Cardiac septum (tissue), 1 donor: ENCODE data around the gene OR4D5. TPM values are rescaled to one million over a fixed set of nuclear protein-coding genes. Genes with fewer than 3 reads are reported as not detected.

ENCODE experiments used
- total RNA-seq: library from RNA; stranded (reverse); fragmentation: NEBNext Ultra II Directional; extraction: Animal tissue kit (Norgen Biotek cat#: 25700); gene quantifications from one replicate; pipeline ENCODE4 v1.2.1, GENCODE V29; 2021
- donor health status: DM: no; HTN: no; CAD: no.

Gene OR4D5
- total RNA-seq, 1 donor from 2014 or later: not detected

Other genes starting within 250 kb of the OR4D5 start
- 6.2 TPM for gene ZNF202, start 198.0 kb upstream of the OR4D5 start, total RNA-seq
- not detected for gene OR6X1, start 185.1 kb upstream of the OR4D5 start, total RNA-seq
- not detected for gene OR6M1, start 133.3 kb upstream of the OR4D5 start, total RNA-seq
- gene TMEM225, start 53.9 kb upstream of the OR4D5 start, total RNA-seq: not detected
- gene OR8D4, start 37.5 kb upstream of the OR4D5 start, total RNA-seq: not detected
- not detected for gene OR6T1, start 4.2 kb downstream of the OR4D5 start, total RNA-seq
- gene OR10S1, start 38.2 kb downstream of the OR4D5 start, total RNA-seq: not detected
- gene OR10G6, start 55.5 kb downstream of the OR4D5 start, total RNA-seq: not detected
- gene OR10G4, start 73.4 kb downstream of the OR4D5 start, total RNA-seq: not detected
- not detected for gene OR10G9, start 83.4 kb downstream of the OR4D5 start, total RNA-seq
- gene OR10G8, start 87.2 kb downstream of the OR4D5 start, total RNA-seq: not detected
- gene OR10G7, start 101.7 kb downstream of the OR4D5 start, total RNA-seq: not detected
- 4.3 TPM for gene VWA5A, start 175.8 kb downstream of the OR4D5 start, total RNA-seq
- not detected for gene OR10D3, start 243.7 kb downstream of the OR4D5 start, total RNA-seq